CD4-positive, alpha-beta T cell treated with Interferon gamma for 1 hour (primary cell): Measurements from ENCODE around the gene COL4A2.

Source experiments
- DNase-seq: peaks from one replicate; pipeline ENCODE4 v3.0.0-alpha.2; 2020

COL4A2 gene

GRCh38 chr13:110423689-110424302 lies 116.7 kb downstream of the COL4A2 start:
- DNase-seq = no peak

GRCh38 chr13:110424569-110425443 lies 117.7 kb downstream of the COL4A2 start:
- no peak for DNase-seq

- no peak for DNase-seq
Observed at GRCh38 chr13:110425444-110425780, 118.3 kb downstream of the COL4A2 start.

GRCh38 chr13:110426735-110427134 lies 119.7 kb downstream of the COL4A2 start:
- DNase-seq = no peak

GRCh38 chr13:110428313-110428712 lies 121.2 kb downstream of the COL4A2 start:
- DNase-seq = no peak

GRCh38 chr13:110430391-110431336 lies 123.6 kb downstream of the COL4A2 start:
- DNase-seq = no peak

- DNase-seq = no peak
Observed at GRCh38 chr13:110431425-110432294, 124.6 kb downstream of the COL4A2 start.

- no peak for DNase-seq
Observed at GRCh38 chr13:110432522-110432921, 125.4 kb downstream of the COL4A2 start.

- no peak for DNase-seq
Observed at GRCh38 chr13:110433014-110433413, 125.9 kb downstream of the COL4A2 start.

- no peak for DNase-seq
Observed at GRCh38 chr13:110434629-110435028, 127.5 kb downstream of the COL4A2 start.

- no peak for DNase-seq
Observed at GRCh38 chr13:110435331-110435730, 128.2 kb downstream of the COL4A2 start.

- DNase-seq = no peak
Observed at GRCh38 chr13:110436276-110436675, 129.2 kb downstream of the COL4A2 start.

GRCh38 chr13:110436786-110437370 lies 129.8 kb downstream of the COL4A2 start:
- DNase-seq = no peak

GRCh38 chr13:110438211-110438610 lies 131.1 kb downstream of the COL4A2 start:
- DNase-seq = no peak

GRCh38 chr13:110438776-110439175 lies 131.7 kb downstream of the COL4A2 start:
- DNase-seq = no peak

GRCh38 chr13:110440946-110441731 lies 134.1 kb downstream of the COL4A2 start:
- DNase-seq = no peak

GRCh38 chr13:110442930-110443621 lies 136.0 kb downstream of the COL4A2 start:
- DNase-seq = no peak

GRCh38 chr13:110443622-110444225 lies 136.6 kb downstream of the COL4A2 start:
- DNase-seq = no peak

- DNase-seq = no peak
Observed at GRCh38 chr13:110444226-110444653, 137.2 kb downstream of the COL4A2 start.

- DNase-seq = no peak
Observed at GRCh38 chr13:110445183-110445582, 138.1 kb downstream of the COL4A2 start.
